ENCODE data around the gene UNC5A. TPM values are rescaled to one million over a fixed set of nuclear protein-coding genes. Genes with fewer than 3 reads are reported as not detected.

The UNC5A gene
- total and polyA plus RNA-seq, 7 donors: 0.03 to 0.25 (median 0.10) TPM; not detected in 4

DNA sequence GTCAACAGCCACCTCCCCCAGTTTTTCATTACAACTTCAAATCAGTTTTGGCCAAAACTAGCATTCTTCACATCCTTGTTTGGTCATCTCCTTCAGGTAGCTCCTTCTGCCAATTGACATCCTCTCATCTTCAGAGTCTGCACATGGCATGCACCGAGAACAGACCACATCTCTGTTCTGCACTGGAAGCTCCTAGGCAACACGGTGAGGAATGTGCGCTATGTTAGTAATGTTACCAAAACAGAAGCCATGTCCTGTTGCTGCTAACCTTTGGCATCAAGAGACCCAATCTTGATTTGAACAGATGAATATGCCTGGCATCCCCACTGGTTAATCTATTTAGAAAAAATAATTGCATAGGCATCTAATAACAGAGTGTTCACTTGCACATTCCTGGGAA, 93.9 kb downstream of the UNC5A start:
- no peak for DNase-seq
- Histone ChIP-seq H3K4me1 (peaks cover 3% of the 10 kb centered on the region), H3K27ac (no peak overlapping the region), H3K4me3 (no peak overlapping the region), H3K36me3 (ENCODE audit: insufficient read depth in 1 of 2, low read depth in 1 of 2) (peaks cover 22 to 72% of the 10 kb centered on the region in 2 donors), H3K9me3 (no peaks in the 10 kb centered on the region), H3K27me3 (ENCODE audit: insufficient read depth in 3 of 3, low read length in 2 of 3) (no peaks in the 10 kb centered on the region)
- ATAC-seq: no peak
- 83 to 90% (median 85%) methylated on average over 3 of the region's 3 CpGs for WGBS, 3 donors
- TF ChIP-seq, protein P1, sequence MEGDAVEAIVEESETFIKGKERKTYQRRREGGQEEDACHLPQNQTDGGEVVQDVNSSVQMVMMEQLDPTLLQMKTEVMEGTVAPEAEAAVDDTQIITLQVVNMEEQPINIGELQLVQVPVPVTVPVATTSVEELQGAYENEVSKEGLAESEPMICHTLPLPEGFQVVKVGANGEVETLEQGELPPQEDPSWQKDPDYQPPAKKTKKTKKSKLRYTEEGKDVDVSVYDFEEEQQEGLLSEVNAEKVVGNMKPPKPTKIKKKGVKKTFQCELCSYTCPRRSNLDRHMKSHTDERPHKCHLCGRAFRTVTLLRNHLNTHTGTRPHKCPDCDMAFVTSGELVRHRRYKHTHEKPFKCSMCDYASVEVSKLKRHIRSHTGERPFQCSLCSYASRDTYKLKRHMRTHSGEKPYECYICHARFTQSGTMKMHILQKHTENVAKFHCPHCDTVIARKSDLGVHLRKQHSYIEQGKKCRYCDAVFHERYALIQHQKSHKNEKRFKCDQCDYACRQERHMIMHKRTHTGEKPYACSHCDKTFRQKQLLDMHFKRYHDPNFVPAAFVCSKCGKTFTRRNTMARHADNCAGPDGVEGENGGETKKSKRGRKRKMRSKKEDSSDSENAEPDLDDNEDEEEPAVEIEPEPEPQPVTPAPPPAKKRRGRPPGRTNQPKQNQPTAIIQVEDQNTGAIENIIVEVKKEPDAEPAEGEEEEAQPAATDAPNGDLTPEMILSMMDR (IDR thresholded peaks at IDR 0.05): no peak
- intact Hi-C loops (cut with DNase I): loop anchor here in 1 of 2 donors (5.0 kb wide), 1 partner anchor 38 kb away; no protein-coding TSS in a partner anchor

GRCh38 chr5:176906126-176906525, 95.8 kb downstream of the UNC5A start:
- Histone ChIP-seq H3K36me3 (ENCODE audit: insufficient read depth in 1 of 2, low read depth in 1 of 2) (peaks cover 22 to 89% of the 10 kb centered on the region in 2 donors), H3K4me3 (no peak overlapping the region), H3K27me3 (ENCODE audit: insufficient read depth in 3 of 3, low read length in 2 of 3) (no peaks in the 10 kb centered on the region), H3K4me1 (no peaks in the 10 kb centered on the region), H3K27ac (no peak overlapping the region), H3K9me3 (no peaks in the 10 kb centered on the region)
- ATAC-seq (no peak), DNase-seq (no peak)
- intact Hi-C loops (cut with DNase I): loop anchor here in 1 of 2 donors (5.0 kb wide), 1 partner anchor 1429 kb away; the partner anchor contains the start of gene SFXN1
- TF ChIP-seq, protein P1 (IDR thresholded peaks at IDR 0.05): no peak
- 90 to 94% (median 92%) methylated on average over 1 of the region's 1 CpG for WGBS, 3 donors

DNA sequence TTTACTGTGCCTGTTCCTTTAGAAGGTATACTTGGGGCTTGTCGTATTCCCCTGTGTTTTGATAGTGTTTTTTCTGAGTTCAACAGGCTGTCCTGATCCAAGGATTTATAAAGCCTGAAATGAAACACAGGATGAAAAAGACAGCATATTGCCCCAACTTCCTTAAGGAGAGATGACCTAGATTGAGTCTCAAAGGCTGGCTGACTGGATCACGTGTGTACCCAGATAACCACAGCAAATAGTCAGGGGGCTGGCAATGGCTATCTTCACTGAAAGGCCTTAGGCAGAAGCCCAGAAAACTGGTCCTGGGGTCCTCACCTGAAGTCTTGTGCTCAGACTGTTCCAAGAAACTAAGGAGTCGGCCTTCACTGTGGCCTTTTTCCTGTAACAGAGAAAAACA, 96.4 kb downstream of the UNC5A start:
- Histone ChIP-seq H3K9me3 (no peaks in the 10 kb centered on the region), H3K4me3 (no peak overlapping the region), H3K36me3 (ENCODE audit: insufficient read depth in 1 of 2, low read depth in 1 of 2) (peaks cover 22 to 92% of the 10 kb centered on the region in 2 donors), H3K27me3 (ENCODE audit: insufficient read depth in 3 of 3, low read length in 2 of 3) (no peaks in the 10 kb centered on the region), H3K27ac (no peak overlapping the region), H3K4me1 (no peaks in the 10 kb centered on the region)
- DNase-seq (no peak), ATAC-seq (no peak)
- 84 to 85% (median 84%) methylated on average over 3 of the region's 3 CpGs for WGBS, 3 donors
- intact Hi-C loops (cut with DNase I): loop anchor here in 1 of 2 donors (5.0 kb wide), 1 partner anchor 1429 kb away; the partner anchor contains the start of gene SFXN1
- TF ChIP-seq, protein P1 (IDR thresholded peaks at IDR 0.05): no peak

DNA sequence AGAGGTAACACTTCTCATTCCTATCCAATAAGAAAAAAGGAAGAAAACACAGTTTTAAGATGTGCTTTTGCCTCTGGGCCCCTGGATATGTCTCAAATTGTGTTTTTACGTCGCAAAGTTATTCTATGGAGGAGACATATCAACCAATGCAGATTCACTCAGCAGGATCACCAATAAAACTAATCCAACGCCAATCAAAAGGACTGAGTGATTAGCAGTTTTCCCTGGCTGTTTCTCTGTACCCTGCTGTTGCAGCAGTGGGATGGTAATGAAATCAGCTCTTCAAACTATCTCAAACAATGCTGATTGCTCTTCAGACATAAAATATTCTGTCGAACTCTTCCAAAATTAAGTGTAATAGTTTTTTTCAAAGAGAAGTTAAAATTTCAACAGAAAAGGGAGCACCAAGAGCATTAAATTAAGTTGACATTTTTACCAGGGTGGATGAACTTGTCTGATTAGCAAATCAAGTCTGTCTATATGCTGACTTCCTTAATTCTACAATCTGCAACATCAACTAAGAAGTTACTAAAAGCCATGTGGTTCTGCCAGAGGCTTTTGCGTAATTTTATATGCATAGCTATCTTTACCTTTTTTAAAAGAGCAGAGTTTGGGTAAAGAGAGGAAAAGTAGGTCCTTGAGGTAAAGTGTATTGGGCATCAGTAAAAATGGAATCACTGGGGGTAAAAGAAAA, 98.5 kb downstream of the UNC5A start:
- no peaks in the 10 kb centered on the region for H3K4me1 ChIP-seq
- no peak for ATAC-seq
- no peak for DNase-seq
- intact Hi-C loops (cut with DNase I): loop anchor here in 1 of 2 donors (5.0 kb wide), 1 partner anchor 1432 kb away; the partner anchor contains the start of gene SFXN1
- H3K36me3 ChIP-seq (ENCODE audit: insufficient read depth in 1 of 2, low read depth in 1 of 2): peaks cover 22 to 74% of the 10 kb centered on the region in 2 donors
- H3K9me3 ChIP-seq: no peaks in the 10 kb centered on the region
- no peaks in the 10 kb centered on the region for H3K27me3 ChIP-seq (ENCODE audit: insufficient read depth in 3 of 3, low read length in 2 of 3)
- 88 to 96% (median 88%) methylated on average over 5 of the region's 5 CpGs for WGBS, 3 donors
- TF ChIP-seq, protein P1 (IDR thresholded peaks at IDR 0.05): no peak
- no peak overlapping the region for H3K27ac ChIP-seq
- H3K4me3 ChIP-seq: no peak overlapping the region
